NCI-H2107 treated with DMSO at 0.1 percent for 48 hours (cell line): Measurements from ENCODE around the gene RBM26.

ENCODE experiments used
- DNase-seq: peaks from one replicate; lab custom pipeline; 2025; ENCODE audit not compliant: unreplicated experiment; lab: John Stamatoyannopoulos, UW

Gene RBM26

GRCh38 chr13:79340490-79340889 lies 65.6 kb downstream of the RBM26 start:
- DNase-seq, result no peak

GRCh38 chr13:79338343-79338742 lies 67.7 kb downstream of the RBM26 start:
- no peak for DNase-seq

GRCh38 chr13:79336966-79337365 lies 69.1 kb downstream of the RBM26 start:
- DNase-seq, result no peak

GRCh38 chr13:79328510-79328909 lies 77.5 kb downstream of the RBM26 start:
- DNase-seq, result no peak

- no peak for DNase-seq
Observed at GRCh38 chr13:79320433-79320832, 85.6 kb downstream of the RBM26 start.

GRCh38 chr13:79318664-79319063 lies 87.4 kb downstream of the RBM26 start:
- no peak for DNase-seq

GRCh38 chr13:79317856-79318255 lies 88.2 kb downstream of the RBM26 start:
- DNase-seq, result no peak

GRCh38 chr13:79314652-79315051 lies 91.4 kb downstream of the RBM26 start:
- DNase-seq, result no peak

GRCh38 chr13:79312340-79312855 lies 93.7 kb downstream of the RBM26 start:
- no peak for DNase-seq

- DNase-seq, result no peak
Observed at GRCh38 chr13:79311386-79311785, 94.7 kb downstream of the RBM26 start.

GRCh38 chr13:79309690-79310089 lies 96.4 kb downstream of the RBM26 start:
- no peak for DNase-seq

GRCh38 chr13:79307866-79308298 lies 98.2 kb downstream of the RBM26 start:
- no peak for DNase-seq

GRCh38 chr13:79307433-79307861 lies 98.6 kb downstream of the RBM26 start:
- DNase-seq, result no peak

- DNase-seq, result no peak
Observed at GRCh38 chr13:79306650-79307049, 99.4 kb downstream of the RBM26 start.

- DNase-seq, result no peak
Observed at GRCh38 chr13:79297128-79297527, 108.9 kb downstream of the RBM26 start.

GRCh38 chr13:79295906-79296706 lies 109.9 kb downstream of the RBM26 start:
- no peak for DNase-seq

- no peak for DNase-seq
Observed at GRCh38 chr13:79290595-79291244, 115.3 kb downstream of the RBM26 start.

- no peak for DNase-seq
Observed at GRCh38 chr13:79289571-79289970, 116.5 kb downstream of the RBM26 start.

GRCh38 chr13:79287939-79288795 lies 117.9 kb downstream of the RBM26 start:
- DNase-seq, result no peak

- DNase-seq, result no peak
Observed at GRCh38 chr13:79285159-79285558, 120.9 kb downstream of the RBM26 start.

GRCh38 chr13:79283742-79284141 lies 122.3 kb downstream of the RBM26 start:
- DNase-seq, result no peak
